ENCODE results near the gene SLC4A8. TPM values are rescaled to one million over a fixed set of nuclear protein-coding genes. Genes with fewer than 3 reads are reported as not detected.
A peak's percentile ranks its signal among the peaks of the same experiment; 100 is the strongest.

SLC4A8 gene
- total RNA-seq, 1 experiment from 2014 or later, result 4.2 TPM

DNA sequence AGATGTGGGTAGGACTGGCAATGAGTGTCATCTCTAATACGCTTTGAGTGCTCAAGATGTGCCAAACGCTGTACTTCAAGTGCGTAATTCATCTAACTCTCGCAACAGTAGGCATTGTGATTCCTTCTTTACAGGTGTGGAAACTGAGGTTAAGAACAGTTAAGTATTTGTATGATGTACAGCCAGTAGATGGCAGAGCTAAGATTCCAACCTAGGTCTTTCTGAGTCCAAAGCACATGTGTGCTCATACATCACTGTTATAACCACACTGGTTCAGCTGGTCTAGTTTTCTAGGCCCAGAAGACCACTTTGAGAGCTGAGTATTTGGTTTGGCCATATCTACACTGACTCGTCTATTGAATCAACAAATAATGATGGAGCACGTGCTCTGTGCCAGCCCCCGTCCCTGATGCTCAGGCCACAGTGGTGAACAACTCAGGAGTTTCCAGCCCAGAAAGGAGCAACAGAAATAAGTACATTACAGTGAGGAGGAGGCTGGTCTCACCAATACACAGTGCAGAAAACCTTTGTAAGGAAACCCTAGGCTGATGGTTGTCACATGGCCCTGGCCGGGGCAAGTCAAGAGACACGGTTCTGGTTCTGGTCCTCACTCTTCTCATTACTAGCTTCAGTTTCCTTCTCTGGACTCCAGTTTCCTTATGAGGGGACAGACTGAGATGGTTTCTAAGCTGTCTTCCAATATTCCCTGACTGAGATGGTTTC, 97.1 kb downstream of the SLC4A8 start:
- Histone ChIP-seq H4K20me1 (ENCODE audit: low read length) (no peaks in the 10 kb centered on the region), H3K9me3 (ENCODE audit: low read length) (no peaks in the 10 kb centered on the region), H3K27me3 (ENCODE audit: low read length) (no peaks in the 10 kb centered on the region), H3K9ac (ENCODE audit: low read length) (no peak overlapping the region), H3F3A (ENCODE audit: low read length, unreplicated experiment) (no peaks in the 10 kb centered on the region), H3K4me3 (ENCODE audit: low read length) (no peak overlapping the region), H3K36me3 (ENCODE audit: low read depth, low read length) (no peaks in the 10 kb centered on the region), H3K27ac (ENCODE audit: low read length) (no peak overlapping the region), H3K4me1 (ENCODE audit: insufficient read depth, low read length) (no peaks in the 10 kb centered on the region), H3K79me2 (ENCODE audit: low read length) (no peaks in the 10 kb centered on the region), H3K4me2 (ENCODE audit: low read length) (no peak overlapping the region), H2AFZ (ENCODE audit: low read length) (no peak overlapping the region), H3K9me2 (replicated peaks; ENCODE audit: low read length) (no peaks in the 10 kb centered on the region)
- ChIA-PET CTCF (no interaction called here), POLR2A (ENCODE audit: unreplicated experiment) (no interaction called here)
- ATAC-seq (peak; percentile 63; the same call in 1 of the 2 replicates), DNase-seq (peak; percentile 31)
- intact Hi-C loops (cut with micrococcal nuclease), result no loop called here
- TF ChIP-seq EZH2 (IDR thresholded peaks at IDR 0.05; ENCODE audit: low read length, unreplicated experiment), result no peak
- TF ChIP-seq EZH2phosphoT487 (IDR thresholded peaks at IDR 0.05; ENCODE audit: borderline replicate concordance, low read length), result no peak
- TF ChIP-seq, protein P1, sequence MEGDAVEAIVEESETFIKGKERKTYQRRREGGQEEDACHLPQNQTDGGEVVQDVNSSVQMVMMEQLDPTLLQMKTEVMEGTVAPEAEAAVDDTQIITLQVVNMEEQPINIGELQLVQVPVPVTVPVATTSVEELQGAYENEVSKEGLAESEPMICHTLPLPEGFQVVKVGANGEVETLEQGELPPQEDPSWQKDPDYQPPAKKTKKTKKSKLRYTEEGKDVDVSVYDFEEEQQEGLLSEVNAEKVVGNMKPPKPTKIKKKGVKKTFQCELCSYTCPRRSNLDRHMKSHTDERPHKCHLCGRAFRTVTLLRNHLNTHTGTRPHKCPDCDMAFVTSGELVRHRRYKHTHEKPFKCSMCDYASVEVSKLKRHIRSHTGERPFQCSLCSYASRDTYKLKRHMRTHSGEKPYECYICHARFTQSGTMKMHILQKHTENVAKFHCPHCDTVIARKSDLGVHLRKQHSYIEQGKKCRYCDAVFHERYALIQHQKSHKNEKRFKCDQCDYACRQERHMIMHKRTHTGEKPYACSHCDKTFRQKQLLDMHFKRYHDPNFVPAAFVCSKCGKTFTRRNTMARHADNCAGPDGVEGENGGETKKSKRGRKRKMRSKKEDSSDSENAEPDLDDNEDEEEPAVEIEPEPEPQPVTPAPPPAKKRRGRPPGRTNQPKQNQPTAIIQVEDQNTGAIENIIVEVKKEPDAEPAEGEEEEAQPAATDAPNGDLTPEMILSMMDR (conservative IDR thresholded peaks at IDR 0.05; ENCODE audit: low read depth, low read length), result peak; percentile 49; the same call in 1 of the 2 replicates
- BruUV-seq (replicated peaks), result no TSS peak

DNA sequence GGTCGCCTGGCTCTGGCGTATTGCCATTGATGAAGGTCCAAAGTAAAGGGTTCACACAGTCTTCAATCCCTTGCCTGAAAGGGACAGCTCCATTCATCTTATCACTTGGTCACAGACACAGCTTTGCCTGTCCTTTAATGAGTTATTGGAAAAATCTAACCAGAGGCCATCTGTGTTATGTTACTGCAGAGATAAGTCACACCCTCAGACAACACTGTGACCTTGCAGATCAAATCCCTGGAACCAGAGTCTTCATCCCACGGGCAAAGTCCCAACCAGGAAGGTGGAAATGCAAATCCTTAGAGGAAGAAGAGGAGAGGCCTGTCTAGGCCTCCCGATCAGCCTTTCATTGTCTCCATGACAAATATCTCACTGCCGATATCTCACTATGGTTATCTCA, 98.1 kb downstream of the SLC4A8 start:
- no peak overlapping the region for H3K4me2 ChIP-seq (ENCODE audit: low read length)
- H4K20me1 ChIP-seq (ENCODE audit: low read length), result no peaks in the 10 kb centered on the region
- no peaks in the 10 kb centered on the region for H3K79me2 ChIP-seq (ENCODE audit: low read length)
- H3F3A ChIP-seq (ENCODE audit: low read length, unreplicated experiment), result no peaks in the 10 kb centered on the region
- TF ChIP-seq EZH2phosphoT487 (IDR thresholded peaks at IDR 0.05; ENCODE audit: borderline replicate concordance, low read length), result no peak
- TF ChIP-seq EZH2 (IDR thresholded peaks at IDR 0.05; ENCODE audit: low read length, unreplicated experiment), result no peak
- TF ChIP-seq, protein P1 (conservative IDR thresholded peaks at IDR 0.05; ENCODE audit: low read depth, low read length), result no peak
- H3K27me3 ChIP-seq (ENCODE audit: low read length), result no peaks in the 10 kb centered on the region
- intact Hi-C loops (cut with micrococcal nuclease), result no loop called here
- no peak overlapping the region for H3K27ac ChIP-seq (ENCODE audit: low read length)
- H3K36me3 ChIP-seq (ENCODE audit: low read depth, low read length), result no peaks in the 10 kb centered on the region
- no peak overlapping the region for H3K9ac ChIP-seq (ENCODE audit: low read length)
- CTCF ChIA-PET, result no interaction called here
- BruUV-seq (replicated peaks), result no TSS peak
- ATAC-seq, result no peak
- no peak overlapping the region for H2AFZ ChIP-seq (ENCODE audit: low read length)
- no peaks in the 10 kb centered on the region for H3K9me3 ChIP-seq (ENCODE audit: low read length)
- DNase-seq, result no peak
- no peak overlapping the region for H3K4me3 ChIP-seq (ENCODE audit: low read length)
- H3K9me2 ChIP-seq (replicated peaks; ENCODE audit: low read length), result no peaks in the 10 kb centered on the region
- POLR2A ChIA-PET (ENCODE audit: unreplicated experiment), result interaction anchor here (0.6 kb wide), 1 partner anchor 90 kb away, joined by 3 read pairs; no protein-coding TSS in a partner anchor
- H3K4me1 ChIP-seq (ENCODE audit: insufficient read depth, low read length), result no peaks in the 10 kb centered on the region

DNA sequence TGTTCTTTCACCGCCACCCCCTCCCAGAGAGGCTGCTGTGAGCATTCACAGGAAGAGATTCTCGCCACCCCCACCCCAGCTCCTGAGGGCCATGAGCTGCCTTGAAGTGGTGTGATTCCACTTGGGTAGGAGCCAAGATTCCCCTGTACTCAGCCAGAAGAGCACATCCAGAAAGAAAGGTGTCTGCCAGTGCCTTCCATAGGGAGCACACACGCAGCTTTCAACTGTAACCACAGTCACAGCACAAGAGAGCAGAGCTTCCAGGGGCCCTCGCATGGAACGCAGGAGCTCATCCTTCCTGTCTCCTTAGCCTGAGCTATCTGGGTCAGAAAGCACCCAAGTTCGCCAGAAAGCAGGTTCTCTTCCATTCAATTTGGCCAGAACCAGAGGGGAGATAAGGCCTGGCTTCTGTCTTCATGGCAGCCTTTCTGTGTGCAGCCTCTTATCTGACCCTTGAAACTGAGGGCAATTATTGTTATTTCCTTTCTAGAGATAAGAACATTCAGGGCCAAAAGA, 99.8 kb downstream of the SLC4A8 start:
- no TSS peak for BruUV-seq (replicated peaks)
- ChIA-PET CTCF (no interaction called here), POLR2A (ENCODE audit: unreplicated experiment) (no interaction called here)
- intact Hi-C loops (cut with micrococcal nuclease), result no loop called here
- Histone ChIP-seq H3K4me3 (ENCODE audit: low read length) (no peak overlapping the region), H4K20me1 (ENCODE audit: low read length) (no peaks in the 10 kb centered on the region), H3F3A (ENCODE audit: low read length, unreplicated experiment) (no peaks in the 10 kb centered on the region), H3K27ac (ENCODE audit: low read length) (no peak overlapping the region), H3K9me2 (replicated peaks; ENCODE audit: low read length) (no peaks in the 10 kb centered on the region), H2AFZ (ENCODE audit: low read length) (no peak overlapping the region), H3K9ac (ENCODE audit: low read length) (no peak overlapping the region), H3K9me3 (ENCODE audit: low read length) (no peaks in the 10 kb centered on the region), H3K36me3 (ENCODE audit: low read depth, low read length) (no peaks in the 10 kb centered on the region), H3K79me2 (ENCODE audit: low read length) (no peaks in the 10 kb centered on the region), H3K27me3 (ENCODE audit: low read length) (no peaks in the 10 kb centered on the region), H3K4me2 (ENCODE audit: low read length) (no peak overlapping the region), H3K4me1 (ENCODE audit: insufficient read depth, low read length) (no peaks in the 10 kb centered on the region)
- no peak for ATAC-seq
- no peak for TF ChIP-seq EZH2 (IDR thresholded peaks at IDR 0.05; ENCODE audit: low read length, unreplicated experiment)
- TF ChIP-seq, protein P1 (conservative IDR thresholded peaks at IDR 0.05; ENCODE audit: low read depth, low read length), result no peak
- no peak for TF ChIP-seq EZH2phosphoT487 (IDR thresholded peaks at IDR 0.05; ENCODE audit: borderline replicate concordance, low read length)
- DNase-seq, result no peak
